GM23338 (cell line): Measurements from ENCODE around the gene FAM163A. TPM values are rescaled to one million over a fixed set of nuclear protein-coding genes. Genes with fewer than 3 reads are reported as not detected.

ENCODE experiments used
- ATAC-seq: fragments of 200-7000 bp; cut with Tn5 transposase; 3 replicates; pipeline ENCODE4 v1.9.1; 2020
- DNase-seq: peaks from one replicate; pipeline ENCODE4 v3.0.0-alpha.2; 2015; ENCODE audit warnings: low spot score
- H2AFZ ChIP-seq: fragments of 200-600 bp; sonication (generic); 2 replicates; pipeline ENCODE4 v1.8.0; 2016; ENCODE audit warnings: antibody characterized with exemption, mild to moderate bottlenecking, moderate library complexity
- H3F3A ChIP-seq: fragments of 200-600 bp; sonication (generic); replicated peaks from 2 replicates; pipeline ENCODE4 v1.8.0; 2017; ENCODE audit warnings: antibody characterized with exemption, mixed run types, low read depth
- H3K27ac ChIP-seq: fragments of 200-600 bp; sonication (generic); 2 replicates; pipeline ENCODE4 v1.6.1; 2016; ENCODE audit warnings: low read depth
- H3K27me3 ChIP-seq: fragments of 200-600 bp; sonication (generic); 2 replicates; pipeline ENCODE4 v1.8.0; 2016; ENCODE audit warnings: mild to moderate bottlenecking, mixed run types, moderate library complexity; ENCODE audit not compliant: insufficient read depth
- H3K36me3 ChIP-seq: fragments of 200-600 bp; sonication (generic); 2 replicates; pipeline ENCODE4 v1.8.0; 2016; ENCODE audit warnings: mild to moderate bottlenecking; ENCODE audit not compliant: insufficient read depth
- H3K4me1 ChIP-seq: fragments of 200-600 bp; sonication (generic); 2 replicates; pipeline ENCODE4 v1.8.0; 2016; ENCODE audit warnings: mild to moderate bottlenecking, moderate library complexity; ENCODE audit not compliant: insufficient read depth
- H3K4me2 ChIP-seq: fragments of 200-600 bp; sonication (generic); 2 replicates; pipeline ENCODE4 v1.7.1; 2017; ENCODE audit warnings: mixed run types
- H3K4me3 ChIP-seq: fragments of 200-600 bp; sonication (generic); 2 replicates; pipeline ENCODE4 v1.6.1; 2016; ENCODE audit warnings: mixed run types
- H3K79me2 ChIP-seq: fragments of 200-600 bp; sonication (generic); replicated peaks from 2 replicates; pipeline ENCODE4 v1.8.0; 2017; ENCODE audit warnings: mild to moderate bottlenecking; ENCODE audit not compliant: insufficient read depth
- H3K9me2 ChIP-seq: fragments of 200-600 bp; sonication (generic); 2 replicates; pipeline ENCODE4 v1.8.0; 2017; ENCODE audit not compliant: insufficient read depth
- H4K20me1 ChIP-seq: fragments of 200-600 bp; sonication (generic); replicated peaks from 2 replicates; pipeline ENCODE4 v1.8.0; 2017; ENCODE audit warnings: mild to moderate bottlenecking; ENCODE audit not compliant: insufficient read depth
- H3K27ac Mint-ChIP-seq: 2 replicates; pipeline ENCODE4 v1.8.0; 2020; ENCODE audit warnings: inconsistent platforms, mild to moderate bottlenecking, moderate library complexity, mixed read lengths
- H3K27me3 Mint-ChIP-seq: 3 replicates; pipeline ENCODE4 v1.8.0; 2022; ENCODE audit warnings: low read depth, mild to moderate bottlenecking, moderate library complexity, mixed read lengths, inconsistent platforms; ENCODE audit not compliant: insufficient read depth, poor library complexity
- H3K36me3 Mint-ChIP-seq: 3 replicates; pipeline ENCODE4 v1.8.0; 2021; ENCODE audit warnings: low read depth, mild to moderate bottlenecking, inconsistent platforms, moderate library complexity, mixed read lengths
- H3K4me1 Mint-ChIP-seq: 3 replicates; pipeline ENCODE4 v1.8.0; 2020; ENCODE audit warnings: mild to moderate bottlenecking, inconsistent platforms, mixed read lengths
- H3K4me3 Mint-ChIP-seq: 3 replicates; pipeline ENCODE4 v1.8.0; 2021; ENCODE audit warnings: moderate library complexity, mild to moderate bottlenecking, inconsistent platforms, mixed read lengths
- H3K9me3 Mint-ChIP-seq: 3 replicates; pipeline ENCODE4 v1.8.0; 2020; ENCODE audit warnings: moderate library complexity, mild to moderate bottlenecking, inconsistent platforms, mixed read lengths
- CREB1 ChIP-seq: fragments of 250-450 bp; sonication (Bioruptor Pico); IDR thresholded peaks from 2 replicates; pipeline ENCODE4 v1.5.0; 2020; ENCODE audit warnings: low read depth, mild to moderate bottlenecking, moderate library complexity
- EZH2 ChIP-seq: fragments of 200-600 bp; sonication (generic); IDR thresholded peaks from one replicate; pipeline ENCODE4 v1.8.0; 2017; ENCODE audit warnings: antibody characterized with exemption, mild to moderate bottlenecking, low read depth; ENCODE audit not compliant: unreplicated experiment
- EZH2phosphoT487 ChIP-seq: fragments of 200-600 bp; sonication (generic); IDR thresholded peaks from one replicate; pipeline ENCODE4 v1.8.1; 2018; ENCODE audit warnings: antibody characterized with exemption; ENCODE audit not compliant: unreplicated experiment
- JUNB ChIP-seq: IDR thresholded peaks from one replicate; pipeline ENCODE4 v1.6.1; 2016; ENCODE audit warnings: antibody characterized with exemption; ENCODE audit not compliant: unreplicated experiment
- NANOG ChIP-seq: IDR thresholded peaks from 2 replicates; pipeline ENCODE4 v1.6.1; 2016; ENCODE audit warnings: antibody characterized with exemption, borderline replicate concordance
- POLR2AphosphoS5 ChIP-seq: IDR thresholded peaks from 2 replicates; pipeline ENCODE4 v1.6.1; 2016; ENCODE audit warnings: antibody characterized with exemption, low read depth
- ZNF114 ChIP-seq: fragments of 250-450 bp; sonication (Bioruptor Pico); IDR thresholded peaks from 2 replicates; pipeline ENCODE4 v1.5.0; 2020; ENCODE audit warnings: mild to moderate bottlenecking, moderate library complexity
- ZNF331 ChIP-seq: fragments of 250-450 bp; sonication (Bioruptor Pico); IDR thresholded peaks from 2 replicates; pipeline ENCODE4 v1.5.0; 2020; ENCODE audit warnings: low read depth, mild to moderate bottlenecking, moderate library complexity
- polyA plus RNA-seq: library from polyadenylated mRNA; unstranded; fragments of >200 nt; fragmentation: Nextera tagmentation; extraction: Ambion mirVana; gene quantifications from 2 replicates; pipeline ENCODE4 v1.2.1, GENCODE V29; 2016
- total RNA-seq: library from RNA; depleted of rRNA; stranded (reverse); fragments of >200 nt; shearing (Covaris generic); gene quantifications from 2 replicates; pipeline ENCODE4 v1.2.3, GENCODE V29; 2014
- TF ChIP-seq, protein P1 (sequence below): IDR thresholded peaks from 2 replicates; pipeline ENCODE4 v1.6.1; 2016; ENCODE audit warnings: antibody characterized with exemption
- TF ChIP-seq, protein P2 (sequence below), 2 experiments: fragments of 200-600 bp in 1 of 2; sonication (generic) in 1 of 2; conservative IDR thresholded peaks; 2 replicates each; pipeline versions ENCODE4 v1.5.1 to v1.6.1; 2016 to 2017; ENCODE audit warnings: antibody characterized with exemption in 2 of 2, low read depth in 2 of 2, mild to moderate bottlenecking in 2 of 2, moderate library complexity in 1 of 2
- TF ChIP-seq, protein P3 (sequence below): IDR thresholded peaks from one replicate; pipeline ENCODE4 v1.6.1; 2018; ENCODE audit warnings: antibody characterized with exemption; ENCODE audit not compliant: unreplicated experiment
- TF ChIP-seq, protein P4 (sequence below): fragments of 250-450 bp; sonication (Bioruptor Pico); IDR thresholded peaks from 2 replicates; pipeline ENCODE4 v1.5.0; 2020; ENCODE audit warnings: mild to moderate bottlenecking, moderate library complexity

The FAM163A gene
- total and polyA plus RNA-seq, 2 experiments from 2014 or later: not detected

DNA sequence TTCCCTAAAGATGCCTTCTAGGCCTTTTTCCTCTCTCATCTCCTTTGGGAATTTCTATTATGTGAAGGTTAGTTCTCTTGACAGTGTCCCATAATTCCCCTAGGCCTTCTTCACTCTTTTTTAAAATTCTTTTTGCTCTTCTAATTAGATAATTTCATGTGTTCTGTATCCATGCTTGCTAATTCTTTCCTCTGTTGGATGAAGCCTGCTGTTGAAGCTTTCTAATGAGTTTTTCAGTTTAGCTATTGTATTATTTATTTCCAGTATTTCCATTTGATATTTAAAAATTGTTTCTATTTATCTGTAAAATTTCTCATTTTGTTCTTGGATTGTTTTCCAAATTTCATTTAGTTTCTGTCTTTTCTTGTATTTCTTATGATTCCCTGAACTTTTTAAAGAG lies 28.5 kb upstream of the FAM163A start (continued):
- TF ChIP-seq, protein P1, sequence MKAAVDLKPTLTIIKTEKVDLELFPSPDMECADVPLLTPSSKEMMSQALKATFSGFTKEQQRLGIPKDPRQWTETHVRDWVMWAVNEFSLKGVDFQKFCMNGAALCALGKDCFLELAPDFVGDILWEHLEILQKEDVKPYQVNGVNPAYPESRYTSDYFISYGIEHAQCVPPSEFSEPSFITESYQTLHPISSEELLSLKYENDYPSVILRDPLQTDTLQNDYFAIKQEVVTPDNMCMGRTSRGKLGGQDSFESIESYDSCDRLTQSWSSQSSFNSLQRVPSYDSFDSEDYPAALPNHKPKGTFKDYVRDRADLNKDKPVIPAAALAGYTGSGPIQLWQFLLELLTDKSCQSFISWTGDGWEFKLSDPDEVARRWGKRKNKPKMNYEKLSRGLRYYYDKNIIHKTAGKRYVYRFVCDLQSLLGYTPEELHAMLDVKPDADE: no peak
- TF ChIP-seq EZH2 (no peak), JUNB (no peak), ZNF331 (CRISPR knock-in tag) (no peak)

DNA sequence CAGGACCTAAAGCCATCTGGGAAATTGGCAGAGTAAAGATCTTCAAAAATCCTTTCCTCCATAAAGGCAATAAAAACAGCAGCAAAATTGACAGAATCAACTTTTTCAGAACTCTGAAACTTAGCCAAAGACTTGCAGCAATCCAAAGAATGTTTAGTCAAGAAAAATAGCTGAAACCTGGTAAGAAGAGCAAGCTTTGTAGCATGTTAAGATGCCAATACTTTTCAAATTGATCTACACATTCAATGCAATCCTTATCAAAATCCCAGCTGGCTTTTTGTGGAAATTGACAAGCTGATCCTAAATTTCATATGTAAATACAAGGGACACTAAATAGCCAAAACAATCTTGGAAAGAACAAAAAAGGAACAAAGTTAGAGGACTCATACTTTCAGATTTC lies 23.8 kb upstream of the FAM163A start:
- Mint-ChIP-seq H3K4me1 (no peaks in the 10 kb centered on the region), H3K27me3 (no peaks in the 10 kb centered on the region), H3K27ac (no peak overlapping the region), H3K4me3 (no peak overlapping the region), H3K36me3 (peaks cover 3% of the 10 kb centered on the region; the same call in 2 of the 3 replicates), H3K9me3 (peaks cover 36% of the 10 kb centered on the region)
- Histone ChIP-seq H3K27ac (no peak overlapping the region), H4K20me1 (no peaks in the 10 kb centered on the region), H2AFZ (no peak overlapping the region), H3K9me2 (0 out of 2 replicates have a peak, but pooled peaks cover 5% of the 10 kb centered on the region), H3K4me2 (no peak overlapping the region), H3F3A (no peaks in the 10 kb centered on the region), H3K79me2 (no peaks in the 10 kb centered on the region), H3K4me1 (no peaks in the 10 kb centered on the region), H3K27me3 (no peaks in the 10 kb centered on the region), H3K36me3 (peaks cover 3% of the 10 kb centered on the region; the same call in 1 of the 2 replicates), H3K4me3 (no peak overlapping the region)
- DNase-seq (no peak), ATAC-seq (no peak)
- TF ChIP-seq, protein P1: no peak
- TF ChIP-seq, protein P2, sequence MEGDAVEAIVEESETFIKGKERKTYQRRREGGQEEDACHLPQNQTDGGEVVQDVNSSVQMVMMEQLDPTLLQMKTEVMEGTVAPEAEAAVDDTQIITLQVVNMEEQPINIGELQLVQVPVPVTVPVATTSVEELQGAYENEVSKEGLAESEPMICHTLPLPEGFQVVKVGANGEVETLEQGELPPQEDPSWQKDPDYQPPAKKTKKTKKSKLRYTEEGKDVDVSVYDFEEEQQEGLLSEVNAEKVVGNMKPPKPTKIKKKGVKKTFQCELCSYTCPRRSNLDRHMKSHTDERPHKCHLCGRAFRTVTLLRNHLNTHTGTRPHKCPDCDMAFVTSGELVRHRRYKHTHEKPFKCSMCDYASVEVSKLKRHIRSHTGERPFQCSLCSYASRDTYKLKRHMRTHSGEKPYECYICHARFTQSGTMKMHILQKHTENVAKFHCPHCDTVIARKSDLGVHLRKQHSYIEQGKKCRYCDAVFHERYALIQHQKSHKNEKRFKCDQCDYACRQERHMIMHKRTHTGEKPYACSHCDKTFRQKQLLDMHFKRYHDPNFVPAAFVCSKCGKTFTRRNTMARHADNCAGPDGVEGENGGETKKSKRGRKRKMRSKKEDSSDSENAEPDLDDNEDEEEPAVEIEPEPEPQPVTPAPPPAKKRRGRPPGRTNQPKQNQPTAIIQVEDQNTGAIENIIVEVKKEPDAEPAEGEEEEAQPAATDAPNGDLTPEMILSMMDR (conservative IDR thresholded peaks at IDR 0.05; ENCODE audit: low read depth in 2 of 2): no peak
- TF ChIP-seq POLR2AphosphoS5 (no peak), CREB1 (CRISPR knock-in tag) (no peak), ZNF114 (CRISPR knock-in tag) (no peak), EZH2phosphoT487 (no peak), JUNB (no peak), NANOG (no peak)
- TF ChIP-seq, protein P3, sequence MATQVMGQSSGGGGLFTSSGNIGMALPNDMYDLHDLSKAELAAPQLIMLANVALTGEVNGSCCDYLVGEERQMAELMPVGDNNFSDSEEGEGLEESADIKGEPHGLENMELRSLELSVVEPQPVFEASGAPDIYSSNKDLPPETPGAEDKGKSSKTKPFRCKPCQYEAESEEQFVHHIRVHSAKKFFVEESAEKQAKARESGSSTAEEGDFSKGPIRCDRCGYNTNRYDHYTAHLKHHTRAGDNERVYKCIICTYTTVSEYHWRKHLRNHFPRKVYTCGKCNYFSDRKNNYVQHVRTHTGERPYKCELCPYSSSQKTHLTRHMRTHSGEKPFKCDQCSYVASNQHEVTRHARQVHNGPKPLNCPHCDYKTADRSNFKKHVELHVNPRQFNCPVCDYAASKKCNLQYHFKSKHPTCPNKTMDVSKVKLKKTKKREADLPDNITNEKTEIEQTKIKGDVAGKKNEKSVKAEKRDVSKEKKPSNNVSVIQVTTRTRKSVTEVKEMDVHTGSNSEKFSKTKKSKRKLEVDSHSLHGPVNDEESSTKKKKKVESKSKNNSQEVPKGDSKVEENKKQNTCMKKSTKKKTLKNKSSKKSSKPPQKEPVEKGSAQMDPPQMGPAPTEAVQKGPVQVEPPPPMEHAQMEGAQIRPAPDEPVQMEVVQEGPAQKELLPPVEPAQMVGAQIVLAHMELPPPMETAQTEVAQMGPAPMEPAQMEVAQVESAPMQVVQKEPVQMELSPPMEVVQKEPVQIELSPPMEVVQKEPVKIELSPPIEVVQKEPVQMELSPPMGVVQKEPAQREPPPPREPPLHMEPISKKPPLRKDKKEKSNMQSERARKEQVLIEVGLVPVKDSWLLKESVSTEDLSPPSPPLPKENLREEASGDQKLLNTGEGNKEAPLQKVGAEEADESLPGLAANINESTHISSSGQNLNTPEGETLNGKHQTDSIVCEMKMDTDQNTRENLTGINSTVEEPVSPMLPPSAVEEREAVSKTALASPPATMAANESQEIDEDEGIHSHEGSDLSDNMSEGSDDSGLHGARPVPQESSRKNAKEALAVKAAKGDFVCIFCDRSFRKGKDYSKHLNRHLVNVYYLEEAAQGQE: no peak
- TF ChIP-seq, protein P4, sequence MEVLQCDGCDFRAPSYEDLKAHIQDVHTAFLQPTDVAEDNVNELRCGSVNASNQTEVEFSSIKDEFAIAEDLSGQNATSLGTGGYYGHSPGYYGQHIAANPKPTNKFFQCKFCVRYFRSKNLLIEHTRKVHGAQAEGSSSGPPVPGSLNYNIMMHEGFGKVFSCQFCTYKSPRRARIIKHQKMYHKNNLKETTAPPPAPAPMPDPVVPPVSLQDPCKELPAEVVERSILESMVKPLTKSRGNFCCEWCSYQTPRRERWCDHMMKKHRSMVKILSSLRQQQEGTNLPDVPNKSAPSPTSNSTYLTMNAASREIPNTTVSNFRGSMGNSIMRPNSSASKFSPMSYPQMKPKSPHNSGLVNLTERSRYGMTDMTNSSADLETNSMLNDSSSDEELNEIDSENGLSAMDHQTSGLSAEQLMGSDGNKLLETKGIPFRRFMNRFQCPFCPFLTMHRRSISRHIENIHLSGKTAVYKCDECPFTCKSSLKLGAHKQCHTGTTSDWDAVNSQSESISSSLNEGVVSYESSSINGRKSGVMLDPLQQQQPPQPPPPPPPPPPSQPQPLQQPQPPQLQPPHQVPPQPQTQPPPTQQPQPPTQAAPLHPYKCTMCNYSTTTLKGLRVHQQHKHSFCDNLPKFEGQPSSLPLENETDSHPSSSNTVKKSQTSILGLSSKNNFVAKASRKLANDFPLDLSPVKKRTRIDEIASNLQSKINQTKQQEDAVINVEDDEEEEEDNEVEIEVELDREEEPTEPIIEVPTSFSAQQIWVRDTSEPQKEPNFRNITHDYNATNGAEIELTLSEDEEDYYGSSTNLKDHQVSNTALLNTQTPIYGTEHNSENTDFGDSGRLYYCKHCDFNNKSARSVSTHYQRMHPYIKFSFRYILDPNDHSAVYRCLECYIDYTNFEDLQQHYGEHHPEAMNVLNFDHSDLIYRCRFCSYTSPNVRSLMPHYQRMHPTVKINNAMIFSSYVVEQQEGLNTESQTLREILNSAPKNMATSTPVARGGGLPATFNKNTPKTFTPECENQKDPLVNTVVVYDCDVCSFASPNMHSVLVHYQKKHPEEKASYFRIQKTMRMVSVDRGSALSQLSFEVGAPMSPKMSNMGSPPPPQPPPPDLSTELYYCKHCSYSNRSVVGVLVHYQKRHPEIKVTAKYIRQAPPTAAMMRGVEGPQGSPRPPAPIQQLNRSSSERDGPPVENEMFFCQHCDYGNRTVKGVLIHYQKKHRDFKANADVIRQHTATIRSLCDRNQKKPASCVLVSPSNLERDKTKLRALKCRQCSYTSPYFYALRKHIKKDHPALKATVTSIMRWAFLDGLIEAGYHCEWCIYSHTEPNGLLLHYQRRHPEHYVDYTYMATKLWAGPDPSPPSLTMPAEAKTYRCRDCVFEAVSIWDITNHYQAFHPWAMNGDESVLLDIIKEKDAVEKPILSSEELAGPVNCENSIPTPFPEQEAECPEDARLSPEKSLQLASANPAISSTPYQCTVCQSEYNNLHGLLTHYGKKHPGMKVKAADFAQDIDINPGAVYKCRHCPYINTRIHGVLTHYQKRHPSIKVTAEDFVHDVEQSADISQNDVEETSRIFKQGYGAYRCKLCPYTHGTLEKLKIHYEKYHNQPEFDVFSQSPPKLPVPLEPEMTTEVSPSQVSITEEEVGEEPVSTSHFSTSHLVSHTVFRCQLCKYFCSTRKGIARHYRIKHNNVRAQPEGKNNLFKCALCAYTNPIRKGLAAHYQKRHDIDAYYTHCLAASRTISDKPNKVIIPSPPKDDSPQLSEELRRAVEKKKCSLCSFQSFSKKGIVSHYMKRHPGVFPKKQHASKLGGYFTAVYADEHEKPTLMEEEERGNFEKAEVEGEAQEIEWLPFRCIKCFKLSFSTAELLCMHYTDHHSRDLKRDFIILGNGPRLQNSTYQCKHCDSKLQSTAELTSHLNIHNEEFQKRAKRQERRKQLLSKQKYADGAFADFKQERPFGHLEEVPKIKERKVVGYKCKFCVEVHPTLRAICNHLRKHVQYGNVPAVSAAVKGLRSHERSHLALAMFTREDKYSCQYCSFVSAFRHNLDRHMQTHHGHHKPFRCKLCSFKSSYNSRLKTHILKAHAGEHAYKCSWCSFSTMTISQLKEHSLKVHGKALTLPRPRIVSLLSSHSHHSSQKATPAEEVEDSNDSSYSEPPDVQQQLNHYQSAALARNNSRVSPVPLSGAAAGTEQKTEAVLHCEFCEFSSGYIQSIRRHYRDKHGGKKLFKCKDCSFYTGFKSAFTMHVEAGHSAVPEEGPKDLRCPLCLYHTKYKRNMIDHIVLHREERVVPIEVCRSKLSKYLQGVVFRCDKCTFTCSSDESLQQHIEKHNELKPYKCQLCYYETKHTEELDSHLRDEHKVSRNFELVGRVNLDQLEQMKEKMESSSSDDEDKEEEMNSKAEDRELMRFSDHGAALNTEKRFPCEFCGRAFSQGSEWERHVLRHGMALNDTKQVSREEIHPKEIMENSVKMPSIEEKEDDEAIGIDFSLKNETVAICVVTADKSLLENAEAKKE (CRISPR knock-in tag): no peak
